Measurements from ENCODE around the gene ERCC4.
"Not testable (repeated sequence)": the region's sequence is repeated elsewhere in the genome, so short reads cannot be mapped to it uniquely, and the experiment has no call there.

Gene ERCC4

GRCh38 chr16:13919683-13920509 lies at the start of gene ERCC4:
Gene ERCC4, plus strand, starts transcription at chr16:13920154. Its CDS starts 12 bp downstream, at chr16:13920166.
- peak; percentile 97 for DNase-seq (ENCODE audit: low spot score)

- DNase-seq (ENCODE audit: low spot score) = peak; percentile 10
Observed at GRCh38 chr16:13873835-13874438, 46.0 kb upstream of the ERCC4 start.

GRCh38 chr16:13875614-13876284 lies 44.2 kb upstream of the ERCC4 start:
- DNase-seq (ENCODE audit: low spot score) = no peak

- no peak for DNase-seq (ENCODE audit: low spot score)
Observed at GRCh38 chr16:13883276-13883675, 36.7 kb upstream of the ERCC4 start.

- no peak for DNase-seq (ENCODE audit: low spot score)
Observed at GRCh38 chr16:13883881-13884280, 36.1 kb upstream of the ERCC4 start.

- no peak for DNase-seq (ENCODE audit: low spot score)
Observed at GRCh38 chr16:13885700-13886099, 34.3 kb upstream of the ERCC4 start.

- no peak for DNase-seq (ENCODE audit: low spot score)
Observed at GRCh38 chr16:13886608-13887007, 33.3 kb upstream of the ERCC4 start.

GRCh38 chr16:13889323-13889722 lies 30.6 kb upstream of the ERCC4 start:
- DNase-seq (ENCODE audit: low spot score) = not testable (repeated sequence)

GRCh38 chr16:13892301-13892700 lies 27.7 kb upstream of the ERCC4 start:
- DNase-seq (ENCODE audit: low spot score) = no peak

GRCh38 chr16:13895516-13895915 lies 24.4 kb upstream of the ERCC4 start:
- DNase-seq (ENCODE audit: low spot score) = no peak

GRCh38 chr16:13896543-13897182 lies 23.3 kb upstream of the ERCC4 start:
- no peak for DNase-seq (ENCODE audit: low spot score)

- DNase-seq (ENCODE audit: low spot score) = no peak
Observed at GRCh38 chr16:13897806-13898205, 22.1 kb upstream of the ERCC4 start.

GRCh38 chr16:13898233-13898632 lies 21.7 kb upstream of the ERCC4 start:
- DNase-seq (ENCODE audit: low spot score) = no peak

- no peak for DNase-seq (ENCODE audit: low spot score)
Observed at GRCh38 chr16:13902052-13902451, 17.9 kb upstream of the ERCC4 start.

GRCh38 chr16:13902677-13903076 lies 17.3 kb upstream of the ERCC4 start:
- no peak for DNase-seq (ENCODE audit: low spot score)

GRCh38 chr16:13904179-13904691 lies 15.7 kb upstream of the ERCC4 start:
- DNase-seq (ENCODE audit: low spot score) = no peak

GRCh38 chr16:13904822-13905221 lies 15.1 kb upstream of the ERCC4 start:
- not testable (repeated sequence) for DNase-seq (ENCODE audit: low spot score)

GRCh38 chr16:13906168-13907089 lies 13.5 kb upstream of the ERCC4 start:
- no peak for DNase-seq (ENCODE audit: low spot score)

- no peak for DNase-seq (ENCODE audit: low spot score)
Observed at GRCh38 chr16:13907431-13907830, 12.5 kb upstream of the ERCC4 start.

- DNase-seq (ENCODE audit: low spot score) = no peak
Observed at GRCh38 chr16:13909069-13909468, 10.9 kb upstream of the ERCC4 start.

GRCh38 chr16:13909872-13910303 lies 10.1 kb upstream of the ERCC4 start:
- peak; percentile 72 for DNase-seq (ENCODE audit: low spot score)
